Breast epithelium (tissue), 4 donors: ENCODE results near the gene GAS7. TPM values are rescaled to one million over a fixed set of nuclear protein-coding genes. Genes with fewer than 3 reads are reported as not detected.

Source experiments
- DNase-seq, 2 donors: peaks; one replicate each; pipeline ENCODE4 v3.0.0-alpha.2; 2019; ENCODE audit warnings: low spot score in 2 of 2
- H3K27ac ChIP-seq, 2 donors: fragments of 200-600 bp; sonication (generic) in 1 of 2; one replicate each; pipeline ENCODE4 v1.5.1; 2016 to 2019; ENCODE audit warnings: mild to moderate bottlenecking in 1 of 2
- H3K27me3 ChIP-seq, 2 donors: fragments of 200-600 bp; sonication (generic) in 1 of 2; one replicate each; pipeline versions ENCODE4 v1.5.1 to v1.6.0; 2017 to 2019; ENCODE audit warnings: control low read depth in 1 of 2, mild to moderate bottlenecking in 1 of 2
- H3K36me3 ChIP-seq: fragments of 200-600 bp; one replicate; pipeline ENCODE4 v1.5.1; 2019
- H3K4me1 ChIP-seq, 2 donors: fragments of 200-600 bp; sonication (generic); one replicate each; pipeline ENCODE4 v1.5.1; 2016 to 2019; ENCODE audit warnings: control low read depth in 1 of 2
- H3K4me3 ChIP-seq, 3 donors: fragments of 200-600 bp; sonication (generic); 1 replicate in 2 of 3; 2 replicates in 1 of 3; pipeline ENCODE4 v1.5.1; 2016 to 2019; ENCODE audit warnings: mild to moderate bottlenecking in 3 of 3, moderate library complexity in 2 of 3
- H3K9me3 ChIP-seq, 2 donors: fragments of 200-600 bp; sonication (generic) in 1 of 2; one replicate each; pipeline ENCODE4 v1.5.1; 2016 to 2019; ENCODE audit warnings: control low read depth in 1 of 2
- POLR2A ChIP-seq: fragments of 450-650 bp; IDR thresholded peaks from one replicate; pipeline ENCODE4 v1.6.1; 2016; ENCODE audit warnings: antibody characterized with exemption, mild to moderate bottlenecking, moderate library complexity
- POLR2AphosphoS5 ChIP-seq, 3 donors: sonication (generic); formaldehyde crosslinking; IDR thresholded peaks; one replicate each; pipeline ENCODE4 v1.6.1; 2017; ENCODE audit warnings: antibody characterized with exemption in 3 of 3
- intact Hi-C: fragments of 100-400 bp; cut with DNase I; formaldehyde crosslinking; loops from one replicate; pipeline ENCODE4 v1.15.1; 2023; ENCODE audit warnings: low total_unique reads
- total RNA-seq, 3 donors: library from RNA; depleted of rRNA; stranded (reverse); fragments of >200 nt; gene quantifications; one replicate each; pipeline ENCODE4 v1.1.0, GENCODE V29; 2016
- TF ChIP-seq, protein P1 (sequence below), 3 donors: fragments of 450-650 bp; IDR thresholded peaks; one replicate each; pipeline ENCODE4 v1.5.1; 2016 to 2017; ENCODE audit warnings: antibody characterized with exemption in 3 of 3, mild to moderate bottlenecking in 3 of 3, moderate library complexity in 3 of 3

Gene GAS7
- total RNA-seq, 3 donors from 2014 or later, result 21.8 to 62.2 (median 33.4) TPM

GRCh38 chr17:9900784-9901183 is 297.6 kb downstream of the GAS7 start:
- intact Hi-C loops, result no loop called here
- no peaks in the 10 kb centered on the region for H3K36me3 ChIP-seq
- H3K4me3 ChIP-seq, result no peak overlapping the region
- TF ChIP-seq POLR2A (no peak), POLR2AphosphoS5 (IDR thresholded peaks at IDR 0.05) (peak in 1 of 3 donors; percentile 59)
- no peak for DNase-seq
- no peaks in the 10 kb centered on the region for H3K27me3 ChIP-seq
- H3K4me1 ChIP-seq, result no peaks in the 10 kb centered on the region
- H3K27ac ChIP-seq, result peak overlapping the region; percentile 74 to 88
- no peaks in the 10 kb centered on the region for H3K9me3 ChIP-seq

GRCh38 chr17:9900044-9900594 is 298.3 kb downstream of the GAS7 start:
- DNase-seq, result no peak
- Histone ChIP-seq H3K27ac (peak overlapping the region; percentile 74 to 88), H3K4me1 (no peaks in the 10 kb centered on the region), H3K4me3 (no peak overlapping the region), H3K27me3 (no peaks in the 10 kb centered on the region), H3K36me3 (no peaks in the 10 kb centered on the region), H3K9me3 (no peaks in the 10 kb centered on the region)
- intact Hi-C loops, result no loop called here
- TF ChIP-seq, protein P1, sequence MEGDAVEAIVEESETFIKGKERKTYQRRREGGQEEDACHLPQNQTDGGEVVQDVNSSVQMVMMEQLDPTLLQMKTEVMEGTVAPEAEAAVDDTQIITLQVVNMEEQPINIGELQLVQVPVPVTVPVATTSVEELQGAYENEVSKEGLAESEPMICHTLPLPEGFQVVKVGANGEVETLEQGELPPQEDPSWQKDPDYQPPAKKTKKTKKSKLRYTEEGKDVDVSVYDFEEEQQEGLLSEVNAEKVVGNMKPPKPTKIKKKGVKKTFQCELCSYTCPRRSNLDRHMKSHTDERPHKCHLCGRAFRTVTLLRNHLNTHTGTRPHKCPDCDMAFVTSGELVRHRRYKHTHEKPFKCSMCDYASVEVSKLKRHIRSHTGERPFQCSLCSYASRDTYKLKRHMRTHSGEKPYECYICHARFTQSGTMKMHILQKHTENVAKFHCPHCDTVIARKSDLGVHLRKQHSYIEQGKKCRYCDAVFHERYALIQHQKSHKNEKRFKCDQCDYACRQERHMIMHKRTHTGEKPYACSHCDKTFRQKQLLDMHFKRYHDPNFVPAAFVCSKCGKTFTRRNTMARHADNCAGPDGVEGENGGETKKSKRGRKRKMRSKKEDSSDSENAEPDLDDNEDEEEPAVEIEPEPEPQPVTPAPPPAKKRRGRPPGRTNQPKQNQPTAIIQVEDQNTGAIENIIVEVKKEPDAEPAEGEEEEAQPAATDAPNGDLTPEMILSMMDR (IDR thresholded peaks at IDR 0.05), result no peak
- TF ChIP-seq POLR2A, result no peak
- TF ChIP-seq POLR2AphosphoS5 (IDR thresholded peaks at IDR 0.05), result no peak

DNA sequence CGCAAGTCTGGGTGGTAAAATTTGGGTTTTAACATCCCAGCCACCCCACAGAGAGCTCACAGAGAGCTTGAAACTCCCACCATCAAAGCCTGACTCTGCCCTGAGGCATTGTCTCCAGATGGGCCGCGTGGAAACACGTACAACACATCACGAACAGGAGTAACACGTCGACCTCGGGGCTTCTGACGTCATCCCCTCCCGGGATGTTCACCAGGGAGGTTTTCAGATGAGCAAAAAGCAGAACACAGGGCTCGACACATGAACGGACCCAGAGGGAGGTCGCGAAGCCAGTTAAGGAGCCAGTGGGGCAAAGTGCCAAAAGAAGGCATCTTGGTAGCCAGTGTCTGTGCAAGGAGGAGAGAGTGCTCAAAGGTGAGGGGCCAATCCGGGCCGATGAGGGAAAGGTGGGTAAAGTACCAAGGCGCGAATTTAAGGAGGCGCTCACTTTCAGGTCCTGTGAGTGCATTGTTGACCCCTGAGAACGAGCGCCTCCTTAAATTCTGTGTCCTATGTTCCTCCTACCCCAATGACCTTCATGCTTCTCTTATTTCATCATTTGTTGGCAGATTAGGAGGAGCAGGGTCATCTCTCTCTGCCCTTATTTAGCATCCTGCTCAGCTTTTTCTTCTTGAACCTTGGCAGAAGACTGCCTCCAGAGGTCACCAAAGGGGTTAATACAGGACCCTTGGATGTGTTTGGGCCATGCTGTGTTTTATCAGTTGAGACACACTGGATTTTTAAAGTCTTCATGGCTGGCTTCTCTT is 298.9 kb downstream of the GAS7 start:
- TF ChIP-seq POLR2A (no peak), POLR2AphosphoS5 (IDR thresholded peaks at IDR 0.05) (peak in 2 of 3 donors; percentile 39 to 74)
- TF ChIP-seq, protein P1 (IDR thresholded peaks at IDR 0.05), result no peak
- Histone ChIP-seq H3K36me3 (no peaks in the 10 kb centered on the region), H3K27ac (peak overlapping the region; percentile 74 to 88), H3K9me3 (peaks cover 0 to 4% of the 10 kb centered on the region in 2 donors), H3K4me3 (no peak overlapping the region), H3K4me1 (no peaks in the 10 kb centered on the region), H3K27me3 (no peaks in the 10 kb centered on the region)
- DNase-seq, result peak in 1 of 2 donors; percentile 42
- intact Hi-C loops, result no loop called here

DNA sequence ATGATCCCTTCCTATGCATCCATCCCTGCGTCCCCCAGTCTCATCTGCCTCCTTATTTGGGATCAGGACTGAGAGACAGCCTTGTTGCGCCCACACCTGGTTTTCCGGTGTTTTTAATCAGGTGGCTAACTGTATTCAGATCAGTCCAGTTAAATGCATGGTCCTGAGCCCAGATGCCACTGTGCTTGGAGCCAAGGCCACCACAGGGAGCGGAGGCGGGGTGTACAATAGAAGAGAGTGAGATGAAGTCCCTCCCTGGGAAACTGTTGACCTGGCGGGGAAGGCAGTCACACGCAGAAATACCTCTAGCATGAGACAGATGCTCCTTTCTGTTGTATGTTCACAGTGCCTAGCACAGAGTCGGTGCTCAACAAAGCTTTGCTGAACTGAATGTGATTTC is 299.6 kb downstream of the GAS7 start:
- no peaks in the 10 kb centered on the region for H3K36me3 ChIP-seq
- H3K4me1 ChIP-seq, result no peaks in the 10 kb centered on the region
- DNase-seq, result no peak
- no peak overlapping the region for H3K4me3 ChIP-seq
- peaks cover 0 to 6% of the 10 kb centered on the region in 2 donors for H3K9me3 ChIP-seq
- intact Hi-C loops, result no loop called here
- no peak for TF ChIP-seq POLR2AphosphoS5 (IDR thresholded peaks at IDR 0.05)
- TF ChIP-seq, protein P1 (IDR thresholded peaks at IDR 0.05), result no peak
- TF ChIP-seq POLR2A, result no peak
- peak overlapping the region; percentile 74 to 88 for H3K27ac ChIP-seq
- H3K27me3 ChIP-seq, result no peaks in the 10 kb centered on the region

GRCh38 chr17:9897372-9897968 is 300.9 kb downstream of the GAS7 start:
- TF ChIP-seq POLR2A (no peak), POLR2AphosphoS5 (IDR thresholded peaks at IDR 0.05) (no peak)
- TF ChIP-seq, protein P1 (IDR thresholded peaks at IDR 0.05), result no peak

More at GRCh38 chr17:9897372-9897968, 300.9 kb downstream of the GAS7 start:
- intact Hi-C loops, result no loop called here
- Histone ChIP-seq H3K27ac (no peak overlapping the region), H3K36me3 (no peaks in the 10 kb centered on the region), H3K27me3 (no peaks in the 10 kb centered on the region), H3K4me1 (no peaks in the 10 kb centered on the region), H3K4me3 (no peak overlapping the region), H3K9me3 (peaks cover 0 to 6% of the 10 kb centered on the region in 2 donors)
- no peak for DNase-seq
